Kasumi-1 (cell line): Measurements from ENCODE around the gene XRCC2.
"Not testable (repeated sequence)": the region's sequence is repeated elsewhere in the genome, so short reads cannot be mapped to it uniquely, and the experiment has no call there.

ENCODE experiments used
- DNase-seq, 2 experiments: peaks; one replicate each; lab custom pipeline; 2025; lab: John Stamatoyannopoulos, UW

XRCC2 gene

GRCh38 chr7:152663931-152664330 lies 12.0 kb downstream of the XRCC2 start:
- no peak for DNase-seq

- DNase-seq = no peak
These were observed 12.7 kb downstream of the XRCC2 start for GRCh38 chr7:152663148-152663740.

GRCh38 chr7:152661479-152661878 lies 14.5 kb downstream of the XRCC2 start:
- DNase-seq = no peak

- DNase-seq = no peak
These were observed 15.9 kb downstream of the XRCC2 start for GRCh38 chr7:152660021-152660420.

- no peak for DNase-seq
These were observed 21.0 kb downstream of the XRCC2 start for GRCh38 chr7:152654971-152655370.

GRCh38 chr7:152649220-152649619 lies 26.7 kb downstream of the XRCC2 start:
- no peak for DNase-seq

- no peak for DNase-seq
These were observed 28.9 kb downstream of the XRCC2 start for GRCh38 chr7:152647009-152647408.

GRCh38 chr7:152646579-152646978 lies 29.4 kb downstream of the XRCC2 start:
- DNase-seq = not testable (repeated sequence)

- DNase-seq = no peak
These were observed 31.9 kb downstream of the XRCC2 start for GRCh38 chr7:152643979-152644559.

- DNase-seq = no peak
These were observed 34.6 kb downstream of the XRCC2 start for GRCh38 chr7:152641384-152641783.

GRCh38 chr7:152640829-152641228 lies 35.1 kb downstream of the XRCC2 start:
- DNase-seq = no peak

- DNase-seq = no peak
These were observed 37.9 kb downstream of the XRCC2 start for GRCh38 chr7:152637920-152638580.

- no peak for DNase-seq
These were observed 38.8 kb downstream of the XRCC2 start for GRCh38 chr7:152637161-152637560.

- DNase-seq = no peak
These were observed 39.5 kb downstream of the XRCC2 start for GRCh38 chr7:152636441-152636840.

- no peak for DNase-seq
These were observed 42.4 kb downstream of the XRCC2 start for GRCh38 chr7:152633504-152633903.

- no peak for DNase-seq
These were observed 42.9 kb downstream of the XRCC2 start for GRCh38 chr7:152633072-152633471.

GRCh38 chr7:152628772-152629171 lies 47.2 kb downstream of the XRCC2 start:
- not testable (repeated sequence) for DNase-seq

- DNase-seq = no peak
These were observed 51.7 kb downstream of the XRCC2 start for GRCh38 chr7:152624228-152624627.

GRCh38 chr7:152621426-152621825 lies 54.5 kb downstream of the XRCC2 start:
- no peak for DNase-seq

- DNase-seq = no peak
These were observed 56.8 kb downstream of the XRCC2 start for GRCh38 chr7:152619027-152619739.

- no peak for DNase-seq
These were observed 57.5 kb downstream of the XRCC2 start for GRCh38 chr7:152618427-152618826.

- no peak for DNase-seq
These were observed 58.9 kb downstream of the XRCC2 start for GRCh38 chr7:152617056-152617455.
